Activated CD4-positive, alpha-beta T cell treated with anti-CD3 and anti-CD28 coated beads, Interleukin-2, Interleukin-4, amounts not matched to agents 100 ng/mL and 50 ng/mL, durations not matched to agents 16 hours and 8 hours (primary cell): ENCODE data around the gene TERT.
"Not testable (repeated sequence)": the region's sequence is repeated elsewhere in the genome, so short reads cannot be mapped to it uniquely, and the experiment has no call there.

ENCODE experiments used
- DNase-seq: peaks from one replicate; pipeline ENCODE4 v3.0.0-alpha.2; 2020; ENCODE audit warnings: low spot score

The TERT gene

DNA sequence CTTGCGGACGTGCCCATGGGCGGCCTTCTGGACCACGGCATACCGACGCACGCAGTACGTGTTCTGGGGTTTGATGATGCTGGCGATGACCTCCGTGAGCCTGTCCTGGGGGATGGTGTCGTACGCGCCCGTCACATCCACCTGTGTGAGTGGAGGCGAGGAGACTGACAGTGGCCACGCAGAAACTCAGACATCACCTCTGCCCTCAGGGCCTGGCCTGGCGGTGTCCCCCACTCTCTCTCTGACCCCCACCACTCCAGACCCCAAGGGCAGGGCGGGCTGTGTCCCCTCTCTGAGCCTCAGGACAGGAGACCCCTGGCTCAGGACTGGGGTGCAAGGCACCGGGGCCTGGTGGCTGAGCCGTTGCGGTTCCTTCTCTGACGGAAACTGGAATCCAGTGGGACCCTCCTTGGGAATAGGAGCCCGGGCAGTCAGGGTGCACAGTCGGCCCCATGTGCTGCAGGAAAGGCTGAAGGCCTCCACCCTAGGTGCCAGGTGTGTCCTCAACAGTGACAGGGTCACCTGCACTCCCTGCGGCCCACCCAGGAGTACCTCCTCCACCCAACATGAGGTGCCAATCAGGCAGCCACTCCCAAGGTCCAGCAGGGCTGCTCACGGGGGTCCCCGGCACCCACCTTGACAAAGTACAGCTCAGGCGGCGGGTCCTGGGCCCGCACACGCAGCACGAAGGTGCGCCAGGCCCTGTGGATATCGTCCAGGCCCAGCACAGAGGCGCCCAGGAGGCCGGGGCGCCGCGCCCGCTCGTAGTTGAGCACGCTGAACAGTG lies 16.0 kb downstream of the TERT start:
- DNase-seq = no peak

DNA sequence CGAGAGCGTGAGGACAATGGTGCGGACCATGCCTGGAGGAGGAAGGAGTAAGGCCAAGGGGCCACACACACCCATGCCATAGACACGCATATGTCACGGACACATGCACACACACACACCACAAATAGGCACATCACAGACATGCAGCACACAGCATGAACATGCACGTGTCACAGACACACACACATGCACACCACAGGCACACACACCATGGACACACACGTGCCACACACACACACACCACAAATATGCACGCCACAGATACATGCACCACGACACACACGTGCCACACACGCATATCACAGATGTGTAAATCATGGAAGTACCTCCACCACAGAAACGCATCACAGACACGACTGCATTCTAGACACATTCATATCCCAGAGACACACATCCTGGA lies 16.7 kb downstream of the TERT start:
- DNase-seq = no peak

DNA sequence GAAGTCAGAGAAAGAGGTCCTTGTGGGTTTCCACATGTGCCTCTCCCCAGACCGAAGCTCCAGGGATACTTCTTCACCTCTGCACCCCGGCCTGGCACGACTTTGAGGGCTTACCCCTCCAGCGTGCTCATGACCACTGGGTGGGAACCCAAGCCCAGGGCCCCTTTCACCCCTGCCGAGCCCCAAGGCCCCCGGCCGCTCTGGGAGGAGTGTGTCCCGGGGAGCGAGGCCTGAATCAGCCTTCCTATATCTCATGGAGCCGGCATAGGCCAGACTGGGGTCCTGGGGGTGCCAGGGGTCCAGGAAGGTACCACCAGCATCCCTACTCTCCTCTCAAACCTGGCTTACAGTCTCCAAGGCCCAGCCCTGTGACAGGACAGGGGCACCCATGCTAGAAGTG lies 17.1 kb downstream of the TERT start:
- no peak for DNase-seq

DNA sequence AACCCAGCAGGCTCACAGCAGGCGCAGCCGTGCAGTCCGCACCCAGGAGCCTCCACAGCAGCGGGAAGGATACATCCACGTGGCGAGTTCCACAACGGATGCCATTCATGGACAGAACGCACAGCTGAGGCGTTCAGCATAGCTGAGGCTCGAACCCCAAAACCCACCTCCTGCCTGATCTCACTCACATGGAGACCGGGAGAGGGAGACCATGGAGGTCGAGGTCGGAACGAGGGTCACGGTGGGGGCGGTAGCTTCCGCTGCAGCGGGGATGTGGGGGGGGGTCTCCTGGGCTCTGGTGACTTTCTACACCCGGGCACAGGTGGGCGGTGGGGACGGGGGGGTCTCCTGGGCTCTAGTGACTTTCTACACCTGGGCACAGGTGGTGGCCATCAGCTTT lies 17.5 kb downstream of the TERT start:
- no peak for DNase-seq

DNA sequence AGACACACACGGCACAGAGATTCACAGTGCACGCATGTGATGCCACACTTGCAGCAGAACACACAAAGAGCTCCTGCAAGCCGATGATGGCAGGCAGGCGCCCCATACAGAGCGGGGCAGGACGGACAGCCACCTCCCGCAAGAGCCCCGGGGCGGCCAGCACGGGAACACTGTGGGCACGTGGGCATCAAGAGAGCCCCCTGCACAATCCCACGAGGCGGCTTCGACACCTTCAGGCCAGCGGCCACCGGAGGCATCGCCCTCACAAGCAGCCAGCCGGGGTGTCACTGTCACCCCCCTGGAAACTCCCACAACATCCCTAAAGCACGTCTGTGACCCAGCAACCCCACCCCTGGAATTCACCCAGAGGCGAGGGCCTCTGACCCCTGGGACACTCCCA lies 17.9 kb downstream of the TERT start:
- DNase-seq = no peak

DNA sequence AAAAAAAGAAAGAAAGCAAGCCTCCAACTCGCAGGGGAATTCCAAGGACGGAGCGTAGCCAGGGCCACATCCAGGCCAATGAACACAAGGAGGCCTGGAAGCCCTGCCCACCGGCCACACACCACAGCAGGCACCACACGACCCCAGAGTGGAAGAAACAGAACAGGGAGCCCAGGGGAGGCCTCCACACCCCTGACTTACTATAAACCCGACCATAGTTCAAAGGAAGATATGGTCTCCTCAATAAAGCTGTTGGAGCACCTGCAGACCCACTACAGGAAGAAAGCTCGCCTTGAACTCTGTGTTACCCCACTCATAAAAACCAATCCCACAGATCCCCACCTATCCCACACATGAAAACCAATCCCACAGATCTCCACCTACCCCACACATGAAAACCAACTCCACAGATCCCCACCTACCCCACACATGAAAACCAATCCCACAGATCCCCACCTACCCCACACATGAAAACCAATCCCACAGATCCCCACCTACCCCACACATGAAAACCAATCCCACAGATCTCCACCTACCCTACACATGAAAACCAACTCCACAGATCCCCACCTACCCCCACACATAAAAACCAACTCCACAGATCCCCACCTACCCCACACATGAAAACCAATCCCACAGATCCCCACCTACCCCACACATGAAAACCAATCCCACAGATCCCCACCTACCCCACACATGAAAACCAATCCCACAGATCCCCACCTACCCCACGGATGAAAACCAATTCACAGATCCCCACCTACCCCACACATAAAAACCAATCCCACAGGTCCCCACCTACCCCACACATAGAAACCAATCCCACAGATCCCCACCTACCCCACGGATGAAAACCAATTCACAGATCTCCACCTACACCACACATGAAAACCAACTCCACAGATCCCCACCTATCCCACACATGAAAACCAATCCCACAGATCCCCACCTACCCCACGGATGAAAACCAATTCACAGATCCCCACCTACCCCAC lies 19.2 kb downstream of the TERT start:
- not testable (repeated sequence) for DNase-seq

DNA sequence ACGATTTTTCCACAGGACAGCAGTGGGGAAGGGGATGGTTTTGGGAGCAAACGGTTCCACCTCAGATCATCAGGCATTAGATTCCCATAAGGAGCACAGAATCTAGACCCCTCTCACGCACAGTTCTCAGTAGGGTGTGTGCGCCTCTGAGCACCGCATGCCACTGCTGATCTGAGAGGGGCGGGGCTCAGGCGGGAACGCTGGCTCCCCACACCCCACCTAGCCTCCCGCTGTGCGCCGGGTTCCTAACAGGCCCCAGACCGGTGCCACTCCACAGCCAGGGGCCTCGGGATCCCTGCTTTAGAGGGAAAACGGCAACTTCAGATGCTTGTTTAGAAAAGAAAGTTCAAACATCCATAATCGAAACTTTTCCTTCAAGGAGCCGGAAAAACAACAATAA lies 20.4 kb downstream of the TERT start:
- no peak for DNase-seq

DNA sequence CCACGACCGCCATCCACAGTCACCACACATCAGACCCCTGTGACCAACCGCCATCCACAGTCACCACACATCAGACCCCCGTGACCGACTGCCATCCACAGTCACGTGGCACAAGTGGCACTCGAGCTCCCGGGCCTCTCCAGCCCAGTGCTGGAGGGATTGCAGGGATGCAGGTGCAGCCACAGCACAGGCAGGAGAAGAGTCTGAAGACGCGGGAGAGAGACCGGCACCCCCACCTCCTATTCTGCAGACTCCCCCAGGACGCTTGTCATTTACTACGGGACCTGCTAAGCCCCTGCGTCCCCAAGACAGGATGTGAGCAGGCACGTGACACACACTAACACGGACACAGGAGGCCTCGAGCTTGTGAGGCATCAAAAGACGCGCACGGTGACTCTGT lies 21.1 kb downstream of the TERT start:
- DNase-seq = no peak

DNA sequence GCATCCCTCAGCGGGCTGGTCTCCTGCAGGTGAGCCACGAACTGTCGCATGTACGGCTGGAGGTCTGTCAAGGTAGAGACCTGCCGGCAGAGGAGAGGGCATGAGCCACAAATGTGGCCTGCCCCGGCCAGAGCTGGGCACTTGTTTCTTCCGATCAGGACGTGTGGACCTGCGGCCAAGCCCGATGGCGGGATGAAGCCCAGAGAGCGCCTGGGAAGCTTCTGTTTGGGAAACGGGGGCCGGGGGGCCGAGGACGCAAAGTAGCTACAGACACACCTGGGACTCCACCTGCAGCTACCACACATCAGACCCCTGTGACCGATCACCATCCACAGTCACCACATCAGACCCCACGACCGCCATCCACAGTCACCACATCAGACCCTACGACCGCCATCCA lies 22.7 kb downstream of the TERT start:
- no peak for DNase-seq

DNA sequence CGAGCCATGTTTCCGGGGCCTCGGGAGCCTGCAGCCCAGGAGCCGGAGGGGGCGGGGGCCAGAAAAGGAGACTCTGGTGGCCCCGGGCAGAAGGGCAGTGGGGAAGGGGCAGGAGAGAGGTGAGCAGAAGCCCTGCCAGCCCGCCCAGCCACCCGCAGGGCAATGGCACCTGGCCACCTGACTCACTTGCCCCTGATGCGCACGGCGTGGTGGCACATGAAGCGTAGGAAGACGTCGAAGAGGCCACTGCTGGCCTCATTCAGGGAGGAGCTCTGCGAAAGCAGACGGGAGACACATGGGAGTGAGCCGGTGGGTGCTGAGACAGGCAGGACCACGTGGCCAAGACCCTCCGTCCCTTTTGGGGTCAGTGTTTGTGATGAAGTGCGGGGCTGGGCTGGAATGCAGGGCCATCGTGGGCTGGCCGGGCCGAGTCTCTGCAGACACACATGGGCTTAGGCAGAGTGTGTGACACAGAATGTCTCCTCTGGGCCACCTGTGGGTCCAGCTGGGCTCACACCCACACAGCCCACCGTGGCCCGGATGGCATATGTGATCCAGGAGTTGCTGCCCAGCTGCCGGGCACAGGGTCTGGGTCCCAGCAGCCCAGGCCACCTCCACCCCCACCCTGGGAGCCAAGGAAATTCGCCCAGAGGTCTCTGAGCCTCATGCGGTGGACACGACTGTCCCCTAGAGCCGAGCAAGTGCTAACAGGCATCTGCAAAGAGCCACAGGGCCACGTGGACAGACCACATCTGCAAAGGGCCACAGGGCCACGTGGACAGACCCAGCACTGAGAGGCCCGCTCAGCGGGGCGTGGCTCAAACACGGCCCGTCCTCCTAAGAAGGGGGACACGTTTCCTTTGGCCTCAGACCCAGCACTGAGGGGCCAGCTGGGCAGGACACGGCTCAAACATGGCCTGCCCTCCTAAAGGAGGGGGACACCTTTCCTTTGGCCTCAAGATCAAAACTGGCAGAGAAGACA lies 23.6 kb downstream of the TERT start:
- DNase-seq = no peak

DNA sequence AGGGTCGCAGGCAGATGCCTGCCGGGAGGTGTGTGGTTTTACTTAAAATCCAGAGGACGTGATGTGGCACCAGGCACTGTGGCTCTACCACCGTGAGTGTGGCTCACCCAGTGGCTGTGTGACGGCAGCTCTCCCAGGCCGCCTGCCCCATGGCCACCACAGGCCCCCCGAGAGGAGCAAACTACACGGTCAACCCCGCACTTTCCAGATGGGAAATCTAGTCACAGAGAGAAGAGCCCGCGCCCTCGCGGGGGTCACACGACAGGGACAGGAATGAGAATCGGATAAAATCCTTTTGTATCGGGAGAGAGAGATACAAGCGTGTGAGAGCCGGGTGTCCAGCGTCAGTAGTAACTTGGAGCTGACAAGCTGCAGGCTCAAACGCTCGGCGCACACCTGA lies 24.4 kb downstream of the TERT start:
- no peak for DNase-seq

DNA sequence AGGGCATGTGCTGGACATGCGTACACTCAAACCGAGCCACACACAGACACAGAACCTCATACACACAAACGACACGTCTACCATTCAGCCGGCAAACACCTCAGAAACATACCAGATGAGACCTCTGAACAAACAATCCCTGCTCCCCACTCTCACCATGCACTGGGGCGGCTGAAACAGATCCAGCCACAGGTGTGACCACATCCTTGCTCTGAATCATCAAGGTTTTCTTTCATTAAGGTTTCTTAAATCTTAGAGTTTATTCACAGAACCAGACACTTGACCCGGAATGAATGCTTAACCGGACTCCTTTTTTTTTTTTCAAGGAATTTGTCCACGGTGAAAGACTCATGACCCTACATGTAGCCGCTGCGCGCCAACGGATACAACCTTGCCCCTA lies 26.2 kb downstream of the TERT start:
- peak; percentile 44 for DNase-seq

DNA sequence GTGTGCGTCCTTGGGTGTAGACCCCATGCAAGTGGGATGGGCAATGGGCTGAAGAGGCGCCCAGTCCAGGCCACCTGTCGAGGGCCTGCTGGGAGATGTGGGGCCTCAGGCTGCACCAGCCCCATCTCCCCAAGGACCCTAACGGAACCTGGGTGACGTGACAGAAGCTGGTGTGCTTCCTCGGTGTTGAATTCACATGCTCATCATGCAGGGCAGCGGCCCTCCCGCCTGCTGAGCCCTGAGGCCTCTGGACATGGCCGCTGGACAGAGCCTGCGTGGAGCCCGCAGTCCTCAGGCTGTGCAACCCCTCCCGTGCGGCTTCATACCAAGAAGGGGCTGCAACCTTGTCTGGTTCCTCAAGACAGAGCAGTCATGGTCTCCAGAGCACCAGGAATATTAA lies 26.8 kb downstream of the TERT start:
- no peak for DNase-seq

DNA sequence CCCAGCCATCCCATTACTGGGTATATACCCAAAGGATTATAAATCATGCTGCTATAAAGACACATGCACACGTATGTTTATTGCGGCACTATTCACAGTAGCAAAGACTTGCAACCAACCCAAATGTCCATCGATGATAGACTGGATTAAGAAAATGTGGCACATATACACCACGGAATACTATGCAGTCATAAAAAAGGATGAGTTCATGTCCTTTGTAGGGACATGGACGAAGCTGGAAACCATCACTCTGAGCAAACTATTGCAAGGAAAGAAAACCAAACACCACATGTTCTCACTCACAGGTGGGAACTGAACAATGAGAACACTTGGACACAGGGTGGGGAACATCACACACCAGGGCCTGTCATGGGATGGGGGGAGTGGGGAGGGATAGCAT lies 27.4 kb downstream of the TERT start:
- not testable (repeated sequence) for DNase-seq

DNA sequence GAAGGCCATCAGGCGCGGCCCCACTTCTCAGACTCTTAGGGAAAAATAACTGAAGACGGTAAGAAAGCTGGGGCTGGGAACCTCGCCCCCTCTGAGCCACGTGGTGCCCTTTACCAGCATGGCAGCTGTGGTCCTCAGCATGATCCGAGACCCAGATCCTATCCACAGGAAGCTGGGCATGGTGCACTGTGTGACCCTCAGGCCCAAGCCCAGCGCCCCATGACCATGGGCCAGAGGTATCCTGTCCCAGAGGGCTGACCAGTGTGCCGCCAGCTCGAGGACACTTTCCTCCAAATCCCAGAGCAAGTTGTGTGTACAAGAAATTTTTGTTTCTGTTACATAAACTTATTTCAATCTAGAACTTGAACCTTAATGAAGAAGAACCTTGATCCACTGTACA lies 28.1 kb downstream of the TERT start:
- no peak for DNase-seq

DNA sequence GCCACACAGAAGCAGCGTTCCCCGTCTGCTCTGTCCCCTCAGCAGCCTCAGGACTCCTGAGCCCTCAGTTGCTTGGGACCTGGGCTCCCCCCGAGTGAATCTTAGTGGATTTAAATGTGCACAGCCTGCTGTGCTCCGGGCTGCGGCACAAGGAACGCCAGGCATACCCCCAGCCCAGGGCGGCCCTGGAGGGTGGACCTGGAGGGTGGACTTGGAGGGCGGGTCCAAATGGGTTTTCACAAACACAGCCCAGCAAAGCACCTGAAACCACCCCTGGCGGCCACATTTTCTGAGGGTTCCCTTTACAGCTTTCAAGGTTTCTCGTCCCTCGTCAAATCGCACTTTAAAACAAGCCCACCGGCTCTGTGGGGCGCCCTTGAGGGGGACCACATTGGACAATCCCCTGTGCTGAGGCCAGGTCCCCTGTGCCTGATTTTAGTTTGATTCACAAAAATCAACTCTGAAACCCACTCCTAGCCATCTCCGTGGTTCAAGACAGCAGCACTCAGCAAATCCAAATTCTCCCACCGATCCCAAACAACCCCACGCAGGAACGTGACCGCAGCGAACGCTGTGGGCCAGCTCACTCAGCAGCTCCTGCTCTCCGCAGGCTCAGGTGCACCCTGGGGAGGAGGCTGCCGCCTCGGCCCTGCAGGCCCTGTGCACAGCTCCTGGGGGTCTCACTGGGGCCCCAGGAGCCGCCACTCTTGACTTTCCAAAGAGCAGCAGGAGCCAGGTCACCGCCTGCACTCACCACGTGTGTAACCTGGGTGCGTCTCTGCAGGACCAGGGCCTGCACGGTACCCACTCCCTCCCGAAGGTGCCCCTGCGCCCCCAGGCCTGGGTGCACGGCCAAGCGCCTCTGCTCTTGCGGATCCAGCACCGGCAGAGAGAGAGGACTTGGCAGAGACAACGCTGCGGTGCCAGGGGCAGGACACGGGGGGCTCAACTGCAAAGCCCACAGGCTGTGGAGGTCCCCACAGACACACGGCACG lies 29.1 kb downstream of the TERT start:
- no peak for DNase-seq

DNA sequence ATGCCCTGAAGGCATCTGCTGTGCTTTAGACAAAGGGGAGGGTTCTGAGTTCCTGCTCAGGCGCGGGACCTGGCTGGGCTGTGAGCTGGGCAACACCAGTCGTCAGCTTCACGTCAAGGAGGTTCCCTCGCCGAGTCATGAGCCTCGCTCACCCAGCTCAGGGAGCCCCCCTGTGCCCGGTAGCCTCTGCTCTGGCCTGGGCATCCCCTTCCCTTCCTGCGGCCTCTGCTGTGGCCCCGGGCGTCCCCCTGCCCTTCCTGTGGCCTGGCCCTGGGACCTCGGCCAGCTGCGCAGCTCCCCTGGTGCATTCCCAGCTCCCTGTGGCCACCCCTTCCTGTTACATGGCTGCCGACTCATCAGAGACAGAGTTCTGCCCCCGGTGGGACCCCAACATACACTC lies 29.8 kb downstream of the TERT start:
- DNase-seq = no peak

DNA sequence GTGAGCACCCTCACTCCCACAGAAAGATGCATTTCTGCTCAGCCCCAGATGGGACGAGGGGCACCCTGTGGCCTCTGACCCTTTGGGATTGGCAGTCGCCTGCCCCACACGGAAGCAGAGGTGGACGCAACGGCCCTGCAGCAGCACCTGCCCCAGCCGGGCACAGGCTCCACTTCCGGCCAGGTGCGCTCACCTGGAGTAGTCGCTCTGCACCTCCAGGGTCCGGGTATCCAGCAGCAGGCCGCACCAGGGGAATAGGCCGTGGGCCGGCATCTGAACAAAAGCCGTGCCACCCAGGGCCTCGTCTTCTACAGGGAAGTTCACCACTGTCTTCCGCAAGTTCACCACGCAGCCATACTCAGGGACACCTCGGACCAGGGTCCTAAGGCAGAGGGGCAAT lies 30.7 kb downstream of the TERT start:
- no peak for DNase-seq

DNA sequence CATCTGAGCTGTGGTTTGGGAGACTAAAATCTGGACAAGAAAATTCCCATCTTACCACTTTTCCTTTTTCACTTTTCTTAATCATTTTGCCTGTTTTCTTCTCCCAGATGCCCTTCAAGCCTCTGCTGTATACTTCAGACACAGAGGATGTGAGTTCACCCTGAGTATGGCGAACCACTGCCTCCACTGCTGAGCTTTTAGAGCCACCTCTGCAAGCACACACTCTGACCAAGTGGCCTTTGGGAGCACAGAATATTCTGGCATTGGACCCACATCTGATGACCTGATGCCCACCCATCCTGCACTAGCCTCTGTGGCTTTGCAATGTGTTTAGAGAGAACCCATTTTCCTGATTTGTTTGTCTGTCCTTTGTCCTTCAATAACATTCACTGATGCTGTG lies 32.5 kb downstream of the TERT start:
- no peak for DNase-seq

DNA sequence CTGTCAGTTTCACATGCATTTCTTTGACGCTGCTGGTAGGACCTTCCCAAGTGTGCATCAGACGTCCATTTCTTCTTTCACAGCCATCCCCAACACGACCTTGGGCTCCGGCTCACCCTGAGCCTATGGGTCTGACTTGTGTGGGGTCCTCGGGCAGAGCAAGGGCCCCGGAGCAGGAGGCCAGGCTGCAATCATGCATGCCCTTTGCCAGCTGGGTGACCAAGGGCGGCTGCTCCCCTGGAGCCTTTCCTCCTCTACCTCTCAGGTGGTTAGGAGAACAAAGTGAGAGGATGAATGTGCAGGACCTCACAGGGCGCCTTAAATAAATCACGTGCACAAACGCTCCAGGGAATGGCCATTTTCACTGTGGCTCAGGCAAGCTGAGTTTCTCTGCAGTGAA lies 33.2 kb downstream of the TERT start:
- no peak for DNase-seq
